WTC11 (cell line): ENCODE data around the gene DENND1B.

Experiments
- FOXJ3 ChIP-seq: sonication (generic); formaldehyde crosslinking; IDR thresholded peaks from 2 replicates; pipeline ENCODE4 v1.9.0; 2021; ENCODE audit warnings: missing genetic modification reagents, mild to moderate bottlenecking, borderline replicate concordance
- KAT7 ChIP-seq: sonication (generic); formaldehyde crosslinking; IDR thresholded peaks from 2 replicates; pipeline ENCODE4 v1.8.1; 2023; ENCODE audit warnings: missing genetic modification reagents, mild to moderate bottlenecking, borderline replicate concordance

GRCh38 chr1:197620714-197621163, 154.5 kb downstream of the DENND1B start:
- no peak for TF ChIP-seq FOXJ3 (CRISPR knock-in tag)
- TF ChIP-seq KAT7 (CRISPR knock-in tag) = no peak
